Natural killer cell (primary cell): ENCODE measurements around the gene PHETA1. TPM values are rescaled to one million over a fixed set of nuclear protein-coding genes. Genes with fewer than 3 reads are reported as not detected.
A peak's percentile ranks its signal among the peaks of the same experiment; 100 is the strongest.
"Not testable (repeated sequence)": the region's sequence is repeated elsewhere in the genome, so short reads cannot be mapped to it uniquely, and the experiment has no call there.

Source experiments
- ATAC-seq, 3 donors: fragments of 150-1000 bp in 2 of 3; fragments of 200-7000 bp in 1 of 3; cut with Tn5 transposase; 1 replicate in 1 of 3; 2 replicates in 2 of 3; pipeline ENCODE4 v1.10.0; 2021; ENCODE audit warnings: mild to moderate bottlenecking in 2 of 3, moderate library complexity in 2 of 3
- DNase-seq, 2 donors: peaks; one replicate each; pipeline versions ENCODE4 v3.0.0 to v3.0.0-alpha.2; 2013 to 2021; ENCODE audit warnings: mixed read lengths in 1 of 2
- H3K27ac ChIP-seq: one replicate; pipeline ENCODE4 v1.5.1; 2013; ENCODE audit warnings: mild to moderate bottlenecking, low read length
- H3K27me3 ChIP-seq: one replicate; pipeline ENCODE4 v1.6.1; 2013; ENCODE audit warnings: low read length; ENCODE audit not compliant: control insufficient read depth, insufficient read depth
- H3K36me3 ChIP-seq: one replicate; pipeline ENCODE4 v1.6.1; 2013; ENCODE audit warnings: low read length; ENCODE audit not compliant: control insufficient read depth, insufficient read depth
- H3K4me1 ChIP-seq: one replicate; pipeline ENCODE4 v1.6.1; 2013; ENCODE audit warnings: low read length; ENCODE audit not compliant: control insufficient read depth, insufficient read depth
- H3K4me3 ChIP-seq: one replicate; pipeline ENCODE4 v1.5.1; 2013; ENCODE audit warnings: low read length
- H3K9me3 ChIP-seq: one replicate; pipeline ENCODE4 v1.6.1; 2013; ENCODE audit warnings: low read length; ENCODE audit not compliant: control insufficient read depth, insufficient read depth
- H3K27ac Mint-ChIP-seq, 2 donors: one replicate each; pipeline ENCODE4 v1.8.0; 2022; ENCODE audit warnings: mild to moderate bottlenecking in 2 of 2, mixed read lengths in 2 of 2, moderate library complexity in 1 of 2
- H3K27me3 Mint-ChIP-seq, 2 donors: one replicate each; pipeline ENCODE4 v1.8.0; 2022; ENCODE audit warnings: low read depth in 2 of 2, mixed read lengths in 2 of 2
- H3K36me3 Mint-ChIP-seq: one replicate; pipeline ENCODE4 v1.8.0; 2022; ENCODE audit warnings: mixed read lengths
- H3K4me1 Mint-ChIP-seq, 2 donors: one replicate each; pipeline ENCODE4 v1.8.0; 2022; ENCODE audit warnings: mixed read lengths in 2 of 2
- H3K4me3 Mint-ChIP-seq: one replicate; pipeline ENCODE4 v1.8.0; 2022; ENCODE audit warnings: mild to moderate bottlenecking, moderate library complexity, mixed read lengths
- H3K9me3 Mint-ChIP-seq, 2 donors: one replicate each; pipeline ENCODE4 v1.8.0; 2022; ENCODE audit warnings: mixed read lengths in 2 of 2
- CTCF ChIP-seq: fragments of 200-600 bp; IDR thresholded peaks from one replicate; pipeline ENCODE4 v1.8.0; 2022; ENCODE audit warnings: antibody characterized with exemption
- WGBS: methylation state at CpG from one replicate; pipeline ENCODE4 v1.1.7; 2013; ENCODE audit warnings: missing lambda C conversion rate; ENCODE audit not compliant: insufficient coverage; 5-methylcytosine and 5-hydroxymethylcytosine counted together
- intact Hi-C: fragments of 100-400 bp; cut with micrococcal nuclease; formaldehyde crosslinking; loops from one replicate; pipeline ENCODE4 v1.14.2; 2022
- total RNA-seq, 4 donors: library from RNA; stranded (reverse); fragments of 120-200 nt in 1 of 4; gene quantifications; one replicate each; pipeline versions ENCODE4 v1.2.3 to v1.2.4, GENCODE V29; 2013 to 2022

The PHETA1 gene
- total RNA-seq, 3 donors from 2014 or later (not counting 1 experiment from before 2014, with no cell fraction given) = 3.4 to 3.8 (median 3.5) TPM

- no peak overlapping the region for H3K27ac ChIP-seq
- H3K27me3 Mint-ChIP-seq = peaks cover 6 to 8% of the 10 kb centered on the region in 2 donors
- H3K4me1 ChIP-seq = no peaks in the 10 kb centered on the region
- WGBS = 93% methylated on average over 3 of the region's 3 CpGs
- intact Hi-C loops = no loop called here
- no peak overlapping the region for H3K4me3 ChIP-seq
- H3K4me1 Mint-ChIP-seq = no peaks in the 10 kb centered on the region
- no peaks in the 10 kb centered on the region for H3K9me3 Mint-ChIP-seq
- H3K4me3 Mint-ChIP-seq = no peak overlapping the region
- DNase-seq (no peak), ATAC-seq (no peak)
- no peak for TF ChIP-seq CTCF
- no peaks in the 10 kb centered on the region for H3K9me3 ChIP-seq
- no peaks in the 10 kb centered on the region for H3K27me3 ChIP-seq
- no peaks in the 10 kb centered on the region for H3K36me3 Mint-ChIP-seq
- H3K27ac Mint-ChIP-seq = no peak overlapping the region
- no peaks in the 10 kb centered on the region for H3K36me3 ChIP-seq
Measured at GRCh38 chr12:111377440-111377839, 8.5 kb upstream of the PHETA1 start.

- H3K4me3 Mint-ChIP-seq, H3K9me3 Mint-ChIP-seq, H3K27me3 ChIP-seq, H3K27ac ChIP-seq, DNase-seq, H3K27me3 Mint-ChIP-seq, H3K36me3 Mint-ChIP-seq, H3K9me3 ChIP-seq, ATAC-seq, intact Hi-C loops, H3K27ac Mint-ChIP-seq, H3K36me3 ChIP-seq, H3K4me3 ChIP-seq: not testable (repeated sequence)
- peaks cover 14% of the 10 kb centered on the region for H3K4me1 ChIP-seq
- peaks cover 0 to 16% of the 10 kb centered on the region in 2 donors for H3K4me1 Mint-ChIP-seq
- 69% methylated on average over 1 of the region's 1 CpG for WGBS
Measured at GRCh38 chr12:111373231-111373630, 4.3 kb upstream of the PHETA1 start.

- Histone ChIP-seq H3K27ac (no peak overlapping the region), H3K9me3 (no peaks in the 10 kb centered on the region), H3K36me3 (no peaks in the 10 kb centered on the region), H3K4me1 (peaks cover 28% of the 10 kb centered on the region), H3K27me3 (no peaks in the 10 kb centered on the region), H3K4me3 (peak overlapping the region; percentile 69)
- H3K4me1 Mint-ChIP-seq = peaks cover 11 to 37% of the 10 kb centered on the region in 2 donors
- H3K36me3 Mint-ChIP-seq = no peaks in the 10 kb centered on the region
- 59% methylated on average over 13 of the region's 13 CpGs for WGBS
- H3K9me3 Mint-ChIP-seq = no peaks in the 10 kb centered on the region
- H3K27ac Mint-ChIP-seq = peak overlapping the region in 1 of 2 donors; percentile 72
- intact Hi-C loops = no loop called here
- DNase-seq (no peak), ATAC-seq (no peak)
- peak overlapping the region; percentile 88 for H3K4me3 Mint-ChIP-seq
- peaks cover 0 to 4% of the 10 kb centered on the region in 2 donors for H3K27me3 Mint-ChIP-seq
- TF ChIP-seq CTCF = no peak
Measured at GRCh38 chr12:111369496-111370220, 763 bp upstream of the PHETA1 start.

GRCh38 chr12:111368291-111368787 lies 556 bp downstream of the PHETA1 start:
- 6% methylated on average over 18 of the region's 18 CpGs for WGBS
- peaks cover 0 to 4% of the 10 kb centered on the region in 2 donors for H3K27me3 Mint-ChIP-seq
- peak overlapping the region; percentile 69 for H3K4me3 ChIP-seq
- H3K27me3 ChIP-seq = no peaks in the 10 kb centered on the region
- H3K36me3 Mint-ChIP-seq = no peaks in the 10 kb centered on the region
- peak overlapping the region in 1 of 2 donors; percentile 72 for H3K27ac Mint-ChIP-seq
- peaks cover 11 to 37% of the 10 kb centered on the region in 2 donors for H3K4me1 Mint-ChIP-seq
- peaks cover 28% of the 10 kb centered on the region for H3K4me1 ChIP-seq
- TF ChIP-seq CTCF = no peak
- DNase-seq (peak in 1 of 2 donors; percentile 22), ATAC-seq (peak in 1 of 3 donors; percentile 8)
- no peaks in the 10 kb centered on the region for H3K36me3 ChIP-seq
- intact Hi-C loops = no loop called here
- no peaks in the 10 kb centered on the region for H3K9me3 Mint-ChIP-seq
- no peaks in the 10 kb centered on the region for H3K9me3 ChIP-seq
- H3K4me3 Mint-ChIP-seq = peak overlapping the region; percentile 67
- H3K27ac ChIP-seq = no peak overlapping the region
